H1 (cell line): Measurements from ENCODE around the gene UBE2V1.
"Not testable (repeated sequence)": the region's sequence is repeated elsewhere in the genome, so short reads cannot be mapped to it uniquely, and the experiment has no call there.

Source experiments
- ATF3 ChIP-seq: IDR thresholded peaks from 2 replicates; pipeline ENCODE4 v1.6.1; 2011; ENCODE audit warnings: low read depth, mild to moderate bottlenecking, low read length; ENCODE audit not compliant: insufficient read depth
- CBX5 ChIP-seq: fragments of 300-800, 300-1000 bp; sonication (generic); IDR thresholded peaks from 2 replicates; pipeline ENCODE4 v1.7.1; 2016; ENCODE audit warnings: antibody characterized with exemption, low read length, low read depth
- CHD1 ChIP-seq: IDR thresholded peaks from 2 replicates; pipeline ENCODE4 v1.6.1; 2012; ENCODE audit warnings: low read depth, low read length, improper control_type of control experiment
- EP300 ChIP-seq, 2 experiments: IDR thresholded peaks; 1 replicate in 1 of 2; 2 replicates in 1 of 2; pipeline ENCODE4 v1.6.1; 2011 to 2012; ENCODE audit warnings: low read depth in 2 of 2, low read length in 2 of 2, mild to moderate bottlenecking in 2 of 2, borderline replicate concordance in 1 of 2, inconsistent platforms in 1 of 2, moderate library complexity in 1 of 2
- EZH2 ChIP-seq: fragments of 200-600 bp; sonication (generic); IDR thresholded peaks from 2 replicates; pipeline ENCODE4 v1.7.1; 2012; ENCODE audit warnings: low read depth, mild to moderate bottlenecking, moderate library complexity, low read length, inconsistent platforms; ENCODE audit not compliant: severe bottlenecking
- GABPA ChIP-seq: IDR thresholded peaks from 2 replicates; pipeline ENCODE4 v1.6.1; 2011; ENCODE audit warnings: mild to moderate bottlenecking, low read length, moderate library complexity, borderline replicate concordance; ENCODE audit not compliant: insufficient read depth
- MAFK ChIP-seq: IDR thresholded peaks from 2 replicates; pipeline ENCODE4 v1.6.1; 2012; ENCODE audit warnings: low read depth, mild to moderate bottlenecking, improper control_type of control experiment, low read length
- POLR2A ChIP-seq, 2 experiments: IDR thresholded peaks; 1 replicate in 1 of 2; 2 replicates in 1 of 2; pipeline ENCODE4 v1.6.1; 2011; ENCODE audit warnings: low read depth in 2 of 2, low read length in 2 of 2, mild to moderate bottlenecking in 2 of 2; ENCODE audit errors: control extremely low read depth in 1 of 2
- POLR2AphosphoS5 ChIP-seq: IDR thresholded peaks from 2 replicates; pipeline ENCODE4 v1.6.1; 2011; ENCODE audit warnings: low read depth, low read length
- RFX5 ChIP-seq: IDR thresholded peaks from 2 replicates; pipeline ENCODE4 v1.6.1; 2011; ENCODE audit warnings: low read depth, low read length, improper control_type of control experiment, borderline replicate concordance
- TAF1 ChIP-seq: IDR thresholded peaks from 2 replicates; pipeline ENCODE4 v1.6.1; 2011; ENCODE audit warnings: mild to moderate bottlenecking, low read depth, low read length

- not testable (repeated sequence) for TF ChIP-seq GABPA; POLR2AphosphoS5; ATF3; EP300 (IDR thresholded peaks at IDR 0.05; ENCODE audit: borderline replicate concordance in 1 of 2, low read depth in 2 of 2, low read length in 2 of 2); CBX5; POLR2A (IDR thresholded peaks at IDR 0.05; ENCODE audit: control extremely low read depth in 1 of 2, low read depth in 2 of 2, low read length in 2 of 2); MAFK; CHD1; RFX5; TAF1; EZH2
These were observed 30.9 kb downstream of the UBE2V1 start for GRCh38 chr20:50082056-50082455.
